Fibroblast of pulmonary artery (primary cell): ENCODE measurements around the gene ZMIZ1.
A peak's percentile ranks its signal among the peaks of the same experiment; 100 is the strongest.

Source experiments
- DNase-seq: peaks from one replicate; pipeline ENCODE4 v3.0.0-alpha.2; 2010; ENCODE audit warnings: low read depth
- H3K4me3 ChIP-seq: replicated peaks from 2 replicates; pipeline ENCODE4 v1.5.1; 2011; ENCODE audit warnings: low read depth, mild to moderate bottlenecking, control low read depth, low read length, moderate library complexity
- TF ChIP-seq, protein P1 (sequence below): IDR thresholded peaks from 2 replicates; pipeline ENCODE4 v1.5.1; 2011; ENCODE audit warnings: mild to moderate bottlenecking, control low read depth, low read length, inconsistent platforms; ENCODE audit errors: missing control alignments

The ZMIZ1 gene

GRCh38 chr10:79287973-79288723 lies 219.4 kb downstream of the ZMIZ1 start:
- DNase-seq = no peak
- TF ChIP-seq, protein P1, sequence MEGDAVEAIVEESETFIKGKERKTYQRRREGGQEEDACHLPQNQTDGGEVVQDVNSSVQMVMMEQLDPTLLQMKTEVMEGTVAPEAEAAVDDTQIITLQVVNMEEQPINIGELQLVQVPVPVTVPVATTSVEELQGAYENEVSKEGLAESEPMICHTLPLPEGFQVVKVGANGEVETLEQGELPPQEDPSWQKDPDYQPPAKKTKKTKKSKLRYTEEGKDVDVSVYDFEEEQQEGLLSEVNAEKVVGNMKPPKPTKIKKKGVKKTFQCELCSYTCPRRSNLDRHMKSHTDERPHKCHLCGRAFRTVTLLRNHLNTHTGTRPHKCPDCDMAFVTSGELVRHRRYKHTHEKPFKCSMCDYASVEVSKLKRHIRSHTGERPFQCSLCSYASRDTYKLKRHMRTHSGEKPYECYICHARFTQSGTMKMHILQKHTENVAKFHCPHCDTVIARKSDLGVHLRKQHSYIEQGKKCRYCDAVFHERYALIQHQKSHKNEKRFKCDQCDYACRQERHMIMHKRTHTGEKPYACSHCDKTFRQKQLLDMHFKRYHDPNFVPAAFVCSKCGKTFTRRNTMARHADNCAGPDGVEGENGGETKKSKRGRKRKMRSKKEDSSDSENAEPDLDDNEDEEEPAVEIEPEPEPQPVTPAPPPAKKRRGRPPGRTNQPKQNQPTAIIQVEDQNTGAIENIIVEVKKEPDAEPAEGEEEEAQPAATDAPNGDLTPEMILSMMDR = no peak
- H3K4me3 ChIP-seq = no peak overlapping the region

DNA sequence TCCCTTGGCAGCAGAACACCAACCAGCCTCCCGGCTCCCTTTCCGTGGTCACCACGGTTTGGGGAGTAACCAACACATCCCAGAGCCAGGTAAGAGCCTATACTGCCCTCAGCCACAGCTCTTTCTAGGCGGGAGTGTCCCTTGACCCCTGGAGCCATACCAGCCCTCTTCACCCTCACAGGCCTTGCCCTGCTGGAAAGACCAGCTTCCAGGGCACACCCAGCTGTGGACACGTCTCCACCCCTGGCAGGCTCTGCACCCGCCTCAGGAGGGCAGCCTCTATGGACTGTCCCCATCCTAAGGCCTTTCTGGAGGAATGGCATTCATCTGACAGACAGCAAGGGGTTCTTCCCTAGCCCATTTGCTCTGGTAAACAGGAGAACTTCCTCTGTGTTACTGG lies 221.0 kb downstream of the ZMIZ1 start:
- TF ChIP-seq, protein P1 = no peak
- H3K4me3 ChIP-seq = no peak overlapping the region
- DNase-seq = no peak

DNA sequence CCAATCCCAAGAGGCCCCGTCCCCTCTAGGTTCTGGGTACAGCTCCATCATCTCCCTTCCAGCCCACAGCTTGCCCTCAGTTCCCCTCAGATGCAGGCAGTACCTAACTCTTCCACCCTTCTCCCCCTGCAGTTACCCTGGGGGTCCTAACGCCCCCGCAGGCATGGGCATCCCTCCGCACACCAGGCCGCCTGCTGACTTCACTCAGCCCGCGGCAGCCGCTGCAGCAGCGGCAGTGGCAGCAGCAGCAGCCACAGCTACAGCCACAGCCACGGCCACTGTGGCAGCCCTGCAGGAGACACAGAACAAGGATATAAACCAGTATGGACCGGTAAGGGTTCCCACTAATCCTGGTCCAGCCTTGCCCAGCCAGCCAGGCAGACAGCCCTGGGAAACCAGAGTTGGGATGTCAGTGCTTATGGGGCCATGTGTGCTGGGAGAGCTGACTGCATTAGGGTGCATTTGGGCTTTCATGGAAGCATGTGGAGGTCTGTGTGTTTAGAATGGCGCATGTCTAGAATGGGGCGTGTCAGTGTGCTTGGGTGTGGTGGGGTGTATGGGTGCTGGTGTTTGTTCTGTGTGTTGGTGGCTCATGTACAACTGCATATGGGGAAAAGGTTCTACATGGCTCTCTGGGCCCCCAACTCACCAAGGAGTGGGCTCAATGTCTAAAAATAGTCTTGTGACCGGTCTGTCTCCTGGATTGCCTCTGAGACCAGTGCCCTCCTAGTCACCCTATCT lies 223.4 kb downstream of the ZMIZ1 start:
- TF ChIP-seq, protein P1 = no peak
- DNase-seq = no peak
- H3K4me3 ChIP-seq = no peak overlapping the region

GRCh38 chr10:79292891-79293746 lies 224.4 kb downstream of the ZMIZ1 start:
- no peak for DNase-seq
- TF ChIP-seq, protein P1 = peak; percentile 40
- H3K4me3 ChIP-seq = no peak overlapping the region

GRCh38 chr10:79293841-79294581 lies 225.2 kb downstream of the ZMIZ1 start:
- no peak overlapping the region for H3K4me3 ChIP-seq
- TF ChIP-seq, protein P1 = no peak
- peak; percentile 29 for DNase-seq

GRCh38 chr10:79295563-79295962 lies 226.8 kb downstream of the ZMIZ1 start:
- DNase-seq = no peak
- TF ChIP-seq, protein P1 = no peak
- no peak overlapping the region for H3K4me3 ChIP-seq
